Immature natural killer cell (primary cell): ENCODE data around the gene PROX1. TPM values are rescaled to one million over a fixed set of nuclear protein-coding genes. Genes with fewer than 3 reads are reported as not detected.

Source experiments
- DNase-seq, 3 donors: peaks; one replicate each; pipeline ENCODE4 v3.0.0; 2022; ENCODE audit warnings: mixed read lengths in 1 of 3
- H3K27ac Mint-ChIP-seq, 6 donors: one replicate each; pipeline ENCODE4 v1.8.0; 2020; ENCODE audit warnings: mixed read lengths in 6 of 6, mild to moderate bottlenecking in 5 of 6, inconsistent platforms in 4 of 6, moderate library complexity in 3 of 6
- H3K27me3 Mint-ChIP-seq, 3 donors: one replicate each; pipeline ENCODE4 v1.8.0; 2020 to 2021; ENCODE audit warnings: low read depth in 3 of 3, mild to moderate bottlenecking in 3 of 3, mixed read lengths in 3 of 3, moderate library complexity in 3 of 3, inconsistent platforms in 1 of 3
- H3K36me3 Mint-ChIP-seq, 3 donors: one replicate each; pipeline ENCODE4 v1.8.0; 2020; ENCODE audit warnings: mixed read lengths in 3 of 3, inconsistent platforms in 2 of 3, mild to moderate bottlenecking in 2 of 3
- H3K4me1 Mint-ChIP-seq, 2 donors: one replicate each; pipeline ENCODE4 v1.8.0; 2020; ENCODE audit warnings: inconsistent platforms in 2 of 2, mild to moderate bottlenecking in 2 of 2, mixed read lengths in 2 of 2, moderate library complexity in 1 of 2
- H3K4me3 Mint-ChIP-seq, 5 donors: one replicate each; pipeline ENCODE4 v1.8.0; 2020; ENCODE audit warnings: mild to moderate bottlenecking in 5 of 5, mixed read lengths in 5 of 5, inconsistent platforms in 3 of 5, moderate library complexity in 3 of 5
- H3K9me3 Mint-ChIP-seq, 6 donors: one replicate each; pipeline ENCODE4 v1.8.0; 2020; ENCODE audit warnings: mild to moderate bottlenecking in 6 of 6, mixed read lengths in 6 of 6, inconsistent platforms in 4 of 6, moderate library complexity in 3 of 6
- polyA plus RNA-seq, 3 donors: library from polyadenylated mRNA; unstranded; fragments of 300-500 nt; fragmentation: Illumina TruSeq; gene quantifications; one replicate each; pipeline ENCODE4 v1.2.3, GENCODE V29; 2021

Gene PROX1
- polyA plus RNA-seq, 3 donors from 2014 or later: not detected

DNA sequence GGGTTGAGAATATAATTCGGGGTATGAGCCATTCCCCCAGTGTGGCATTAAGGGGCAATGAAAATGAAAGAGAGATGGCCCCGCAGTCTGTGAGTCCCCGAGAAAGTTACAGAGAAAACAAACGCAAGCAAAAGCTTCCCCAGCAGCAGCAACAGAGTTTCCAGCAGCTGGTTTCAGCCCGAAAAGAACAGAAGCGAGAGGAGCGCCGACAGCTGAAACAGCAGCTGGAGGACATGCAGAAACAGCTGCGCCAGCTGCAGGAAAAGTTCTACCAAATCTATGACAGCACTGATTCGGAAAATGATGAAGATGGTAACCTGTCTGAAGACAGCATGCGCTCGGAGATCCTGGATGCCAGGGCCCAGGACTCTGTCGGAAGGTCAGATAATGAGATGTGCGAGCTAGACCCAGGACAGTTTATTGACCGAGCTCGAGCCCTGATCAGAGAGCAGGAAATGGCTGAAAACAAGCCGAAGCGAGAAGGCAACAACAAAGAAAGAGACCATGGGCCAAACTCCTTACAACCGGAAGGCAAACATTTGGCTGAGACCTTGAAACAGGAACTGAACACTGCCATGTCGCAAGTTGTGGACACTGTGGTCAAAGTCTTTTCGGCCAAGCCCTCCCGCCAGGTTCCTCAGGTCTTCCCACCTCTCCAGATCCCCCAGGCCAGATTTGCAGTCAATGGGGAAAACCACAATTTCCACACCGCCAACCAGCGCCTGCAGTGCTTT, 9.4 kb downstream of the PROX1 start:
- no peak for DNase-seq
- no peaks in the 10 kb centered on the region for H3K4me1 Mint-ChIP-seq
- no peaks in the 10 kb centered on the region for H3K36me3 Mint-ChIP-seq
- no peak overlapping the region for H3K27ac Mint-ChIP-seq
- peaks cover 0 to 7% (median 5%) of the 10 kb centered on the region in 3 donors for H3K27me3 Mint-ChIP-seq
- H3K4me3 Mint-ChIP-seq: no peak overlapping the region
- peaks cover 0 to 2% (median 0%) of the 10 kb centered on the region in 6 donors for H3K9me3 Mint-ChIP-seq

DNA sequence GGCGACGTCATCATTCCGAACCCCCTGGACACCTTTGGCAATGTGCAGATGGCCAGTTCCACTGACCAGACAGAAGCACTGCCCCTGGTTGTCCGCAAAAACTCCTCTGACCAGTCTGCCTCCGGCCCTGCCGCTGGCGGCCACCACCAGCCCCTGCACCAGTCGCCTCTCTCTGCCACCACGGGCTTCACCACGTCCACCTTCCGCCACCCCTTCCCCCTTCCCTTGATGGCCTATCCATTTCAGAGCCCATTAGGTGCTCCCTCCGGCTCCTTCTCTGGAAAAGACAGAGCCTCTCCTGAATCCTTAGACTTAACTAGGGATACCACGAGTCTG, 10.0 kb downstream of the PROX1 start:
- Mint-ChIP-seq H3K36me3 (no peaks in the 10 kb centered on the region), H3K27me3 (peaks cover 0 to 7% (median 4%) of the 10 kb centered on the region in 3 donors), H3K4me1 (no peaks in the 10 kb centered on the region), H3K4me3 (no peak overlapping the region), H3K27ac (no peak overlapping the region), H3K9me3 (peaks cover 0 to 2% (median 0%) of the 10 kb centered on the region in 6 donors)
- no peak for DNase-seq

DNA sequence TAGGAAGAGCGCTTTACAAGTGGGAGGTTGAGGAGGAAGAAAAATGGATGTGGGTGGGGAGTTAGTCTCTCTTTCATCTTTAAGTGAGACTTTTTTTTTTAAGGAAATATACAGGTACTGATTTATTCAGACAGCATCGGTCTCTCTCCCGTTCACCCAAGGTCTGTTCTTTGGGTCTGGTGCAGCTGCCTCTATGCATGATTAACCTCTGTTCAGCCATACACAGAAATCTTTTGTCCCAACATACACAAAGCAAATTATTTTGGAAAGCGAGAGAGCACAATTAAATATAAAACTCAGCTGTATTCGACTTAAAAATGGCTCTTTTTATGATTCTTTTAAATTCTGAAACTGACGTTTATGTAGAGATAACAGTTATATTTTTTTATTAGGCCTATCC, 11.0 kb downstream of the PROX1 start:
- peaks cover 0 to 2% (median 0%) of the 10 kb centered on the region in 6 donors for H3K9me3 Mint-ChIP-seq
- no peaks in the 10 kb centered on the region for H3K4me1 Mint-ChIP-seq
- H3K36me3 Mint-ChIP-seq: no peaks in the 10 kb centered on the region
- peaks cover 0 to 8% (median 0%) of the 10 kb centered on the region in 3 donors for H3K27me3 Mint-ChIP-seq
- DNase-seq: no peak
- H3K27ac Mint-ChIP-seq: no peak overlapping the region
- H3K4me3 Mint-ChIP-seq: no peak overlapping the region

- H3K4me3 Mint-ChIP-seq: no peak overlapping the region
- DNase-seq: no peak
- H3K4me1 Mint-ChIP-seq: no peaks in the 10 kb centered on the region
- H3K27me3 Mint-ChIP-seq: peaks cover 0 to 7% (median 0%) of the 10 kb centered on the region in 3 donors
- H3K9me3 Mint-ChIP-seq: peaks cover 0 to 2% (median 0%) of the 10 kb centered on the region in 6 donors
- H3K36me3 Mint-ChIP-seq: no peaks in the 10 kb centered on the region
- no peak overlapping the region for H3K27ac Mint-ChIP-seq
These were observed 12.0 kb downstream of the PROX1 start for GRCh38 chr1:213999732-214000131.

GRCh38 chr1:214002060-214002459, 14.3 kb downstream of the PROX1 start:
- H3K9me3 Mint-ChIP-seq: peaks cover 0 to 3% (median 0%) of the 10 kb centered on the region in 6 donors
- no peak overlapping the region for H3K27ac Mint-ChIP-seq
- H3K27me3 Mint-ChIP-seq: peaks cover 0 to 7% (median 2%) of the 10 kb centered on the region in 3 donors
- H3K4me3 Mint-ChIP-seq: no peak overlapping the region
- H3K4me1 Mint-ChIP-seq: no peaks in the 10 kb centered on the region
- H3K36me3 Mint-ChIP-seq: no peaks in the 10 kb centered on the region
- DNase-seq: no peak

GRCh38 chr1:214002472-214002871, 14.7 kb downstream of the PROX1 start:
- H3K27ac Mint-ChIP-seq: no peak overlapping the region
- H3K27me3 Mint-ChIP-seq: peaks cover 0 to 7% (median 2%) of the 10 kb centered on the region in 3 donors
- no peak for DNase-seq
- no peak overlapping the region for H3K4me3 Mint-ChIP-seq
- H3K4me1 Mint-ChIP-seq: no peaks in the 10 kb centered on the region
- H3K9me3 Mint-ChIP-seq: peaks cover 0 to 3% (median 0%) of the 10 kb centered on the region in 6 donors
- no peaks in the 10 kb centered on the region for H3K36me3 Mint-ChIP-seq

DNA sequence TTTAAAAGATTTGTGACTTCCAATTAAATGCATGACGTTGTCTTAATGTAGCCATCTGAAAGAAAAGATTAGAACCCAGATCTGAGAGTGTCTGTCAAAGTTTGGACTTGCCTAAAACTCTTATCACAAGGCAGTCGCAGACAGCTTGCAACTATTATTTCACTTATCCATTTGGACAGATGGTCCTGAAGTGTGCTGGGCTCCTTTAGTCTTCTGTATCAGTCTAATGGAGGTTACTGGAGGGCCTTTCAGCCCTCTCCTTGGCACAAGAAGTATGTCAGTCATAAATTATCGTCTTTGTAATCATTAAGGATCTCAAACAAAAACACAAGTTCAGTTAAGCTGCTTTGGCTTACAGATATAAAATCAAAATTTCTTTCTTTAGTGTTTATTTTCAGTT, 15.5 kb downstream of the PROX1 start:
- no peak overlapping the region for H3K4me3 Mint-ChIP-seq
- H3K36me3 Mint-ChIP-seq: no peaks in the 10 kb centered on the region
- no peaks in the 10 kb centered on the region for H3K4me1 Mint-ChIP-seq
- no peak for DNase-seq
- H3K9me3 Mint-ChIP-seq: peaks cover 0 to 3% (median 0%) of the 10 kb centered on the region in 6 donors
- no peak overlapping the region for H3K27ac Mint-ChIP-seq
- H3K27me3 Mint-ChIP-seq: peaks cover 0 to 7% (median 3%) of the 10 kb centered on the region in 3 donors

DNA sequence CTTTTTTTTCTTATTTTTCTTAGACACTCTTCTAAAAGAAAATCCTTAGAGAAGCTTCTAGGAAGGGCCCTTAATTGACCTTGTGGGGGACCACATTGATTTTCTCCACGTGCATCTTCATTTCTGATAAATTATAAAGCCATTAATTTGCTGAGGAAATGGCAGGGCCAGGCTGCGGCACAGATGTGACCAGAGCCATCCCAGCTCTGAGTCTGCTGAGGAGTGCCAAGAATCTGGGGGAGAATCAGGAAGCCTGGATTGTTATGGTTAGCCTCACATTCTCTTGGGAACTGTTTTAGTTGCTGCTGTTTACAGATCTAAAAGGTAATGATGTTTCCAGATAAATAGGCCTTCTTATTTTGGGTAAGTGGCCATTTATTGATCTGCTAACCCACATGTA, 16.2 kb downstream of the PROX1 start:
- peaks cover 0 to 3% (median 0%) of the 10 kb centered on the region in 6 donors for H3K9me3 Mint-ChIP-seq
- H3K4me1 Mint-ChIP-seq: no peaks in the 10 kb centered on the region
- H3K36me3 Mint-ChIP-seq: no peaks in the 10 kb centered on the region
- H3K27me3 Mint-ChIP-seq: peaks cover 0 to 7% (median 4%) of the 10 kb centered on the region in 3 donors
- no peak overlapping the region for H3K4me3 Mint-ChIP-seq
- no peak overlapping the region for H3K27ac Mint-ChIP-seq
- no peak for DNase-seq

DNA sequence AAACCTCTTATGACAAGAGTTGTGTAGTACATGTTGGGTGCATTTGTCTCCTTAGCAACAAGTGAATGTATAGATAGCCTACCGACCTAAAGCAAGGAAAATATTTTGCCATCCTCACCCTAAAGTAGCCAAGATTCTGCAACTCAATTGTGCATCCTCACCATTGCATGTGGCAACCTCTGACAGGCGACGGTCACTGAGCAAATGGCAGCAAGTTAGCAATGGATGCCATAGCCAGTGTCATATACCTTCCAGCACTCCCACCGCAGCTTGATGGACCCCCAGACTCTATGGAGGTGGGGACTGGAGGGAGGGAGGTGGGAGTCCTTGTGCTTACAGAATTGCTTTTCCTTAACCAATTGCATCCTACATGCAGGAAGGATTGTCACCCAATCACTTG, 17.0 kb downstream of the PROX1 start:
- Mint-ChIP-seq H3K4me3 (no peak overlapping the region), H3K9me3 (peaks cover 0 to 3% (median 0%) of the 10 kb centered on the region in 6 donors), H3K4me1 (no peaks in the 10 kb centered on the region), H3K36me3 (no peaks in the 10 kb centered on the region), H3K27ac (no peak overlapping the region), H3K27me3 (peaks cover 0 to 6% (median 4%) of the 10 kb centered on the region in 3 donors)
- no peak for DNase-seq

DNA sequence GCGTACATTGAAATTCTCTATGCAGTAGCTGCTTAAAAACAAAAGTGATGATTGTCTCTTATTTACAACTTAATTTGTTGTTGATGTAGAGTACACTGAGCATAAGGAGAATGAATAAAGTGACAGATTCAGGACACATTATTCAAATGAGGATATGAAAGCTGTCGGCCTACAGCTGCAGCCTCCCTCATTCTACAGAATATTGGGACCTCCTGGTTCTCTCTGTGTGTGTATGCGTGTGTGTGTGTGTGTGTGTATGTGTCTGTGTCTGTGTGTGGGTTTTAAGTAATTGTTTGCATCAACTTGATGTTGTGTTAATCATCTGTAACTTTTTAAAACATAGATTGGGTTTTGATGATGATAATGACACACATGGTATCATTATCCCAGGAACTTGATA, 17.9 kb downstream of the PROX1 start:
- Mint-ChIP-seq H3K36me3 (no peaks in the 10 kb centered on the region), H3K27ac (no peak overlapping the region), H3K9me3 (peaks cover 0 to 6% (median 0%) of the 10 kb centered on the region in 6 donors), H3K4me3 (no peak overlapping the region), H3K4me1 (no peaks in the 10 kb centered on the region), H3K27me3 (peaks cover 0 to 7% (median 3%) of the 10 kb centered on the region in 3 donors)
- DNase-seq: no peak

DNA sequence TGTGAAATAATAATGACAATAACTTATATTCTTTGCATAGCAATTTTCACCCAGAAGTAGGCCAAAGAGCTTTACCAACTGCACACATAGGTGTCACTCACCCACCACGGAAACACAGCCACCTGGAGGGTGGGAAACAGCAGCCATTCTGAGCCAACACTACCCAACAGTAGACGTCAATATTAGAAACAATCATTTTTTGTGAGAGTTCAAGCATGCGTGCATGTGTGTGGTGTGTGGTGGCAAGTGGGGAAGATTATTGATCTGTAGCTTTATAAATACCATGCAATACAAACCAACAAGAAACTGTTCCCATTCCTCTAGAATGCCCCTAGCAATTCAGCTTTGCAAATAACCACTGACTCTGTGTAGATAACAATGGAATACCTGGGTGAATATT, 19.1 kb downstream of the PROX1 start:
- no peak for DNase-seq
- H3K9me3 Mint-ChIP-seq: peaks cover 0 to 6% (median 0%) of the 10 kb centered on the region in 6 donors
- H3K4me1 Mint-ChIP-seq: no peaks in the 10 kb centered on the region
- no peak overlapping the region for H3K27ac Mint-ChIP-seq
- no peak overlapping the region for H3K4me3 Mint-ChIP-seq
- no peaks in the 10 kb centered on the region for H3K36me3 Mint-ChIP-seq
- H3K27me3 Mint-ChIP-seq: peaks cover 2 to 7% (median 3%) of the 10 kb centered on the region in 3 donors

DNA sequence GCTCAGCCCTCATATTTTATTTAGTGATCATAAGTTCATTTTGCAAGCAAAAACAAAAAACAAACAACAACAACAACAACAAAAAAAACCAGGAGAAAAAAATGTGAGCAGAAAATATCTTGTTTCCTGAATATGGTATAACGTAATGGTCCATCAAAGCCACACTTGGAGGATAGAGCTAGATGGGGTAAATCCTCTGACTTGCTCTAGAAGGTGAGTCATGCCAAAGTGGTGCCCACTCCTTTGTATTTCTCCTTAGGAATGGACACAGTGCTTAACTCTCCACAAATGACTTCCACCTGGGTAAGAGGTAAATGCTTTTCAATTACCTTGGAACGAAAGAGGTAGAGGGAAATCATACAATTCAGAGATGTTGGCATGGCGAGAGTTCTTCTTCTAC, 20.6 kb downstream of the PROX1 start:
- H3K4me1 Mint-ChIP-seq: no peaks in the 10 kb centered on the region
- no peaks in the 10 kb centered on the region for H3K36me3 Mint-ChIP-seq
- no peak for DNase-seq
- H3K9me3 Mint-ChIP-seq: peaks cover 0 to 6% (median 0%) of the 10 kb centered on the region in 6 donors
- no peak overlapping the region for H3K27ac Mint-ChIP-seq
- no peak overlapping the region for H3K4me3 Mint-ChIP-seq
- peaks cover 2 to 9% (median 7%) of the 10 kb centered on the region in 3 donors for H3K27me3 Mint-ChIP-seq

- no peak overlapping the region for H3K27ac Mint-ChIP-seq
- H3K4me1 Mint-ChIP-seq: no peaks in the 10 kb centered on the region
- H3K27me3 Mint-ChIP-seq: peaks cover 4 to 9% (median 7%) of the 10 kb centered on the region in 3 donors
- peaks cover 0 to 6% (median 0%) of the 10 kb centered on the region in 6 donors for H3K9me3 Mint-ChIP-seq
- no peak for DNase-seq
- no peaks in the 10 kb centered on the region for H3K36me3 Mint-ChIP-seq
- H3K4me3 Mint-ChIP-seq: no peak overlapping the region
These were observed 21.1 kb downstream of the PROX1 start for GRCh38 chr1:214008791-214009422.

DNA sequence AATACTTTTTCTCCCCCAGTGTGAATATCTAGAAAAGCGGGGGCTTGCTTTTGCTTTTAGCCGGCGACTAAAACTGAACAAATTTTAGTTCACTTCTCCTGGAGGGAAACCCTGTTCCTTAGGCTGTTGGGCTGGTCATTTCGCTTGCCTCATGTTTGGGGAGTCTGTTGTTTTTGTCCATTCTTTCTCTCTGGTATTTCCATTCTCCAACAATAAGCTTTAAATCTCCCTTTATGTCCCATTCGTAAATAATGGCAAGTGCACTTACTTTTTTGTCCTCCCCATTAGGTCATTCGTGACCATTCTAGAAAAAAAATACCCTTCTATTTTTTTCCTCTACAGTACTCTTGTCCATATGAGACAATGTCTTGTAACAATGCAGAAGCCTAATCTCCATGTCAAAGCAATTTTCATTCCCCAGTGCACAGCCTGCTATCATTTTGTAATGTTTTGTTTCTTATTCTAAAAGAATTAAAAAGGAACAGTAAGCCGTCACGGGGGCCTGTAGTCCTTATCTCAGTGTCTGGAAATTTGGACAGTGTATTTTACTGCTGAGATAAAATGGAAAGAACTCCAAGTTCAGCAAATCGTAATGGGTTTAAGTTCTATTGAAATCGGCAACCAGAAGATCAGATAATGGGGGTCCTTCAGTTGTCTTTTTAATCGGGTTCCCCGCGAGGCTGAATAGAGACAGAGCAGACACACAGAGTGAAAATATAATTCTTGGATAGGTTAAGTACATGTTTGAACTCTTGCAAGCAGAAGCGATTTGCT, 21.8 kb downstream of the PROX1 start:
- Mint-ChIP-seq H3K4me3 (no peak overlapping the region), H3K27me3 (peaks cover 4 to 10% (median 7%) of the 10 kb centered on the region in 3 donors), H3K9me3 (peaks cover 0 to 6% (median 0%) of the 10 kb centered on the region in 6 donors), H3K27ac (no peak overlapping the region), H3K4me1 (no peaks in the 10 kb centered on the region), H3K36me3 (no peaks in the 10 kb centered on the region)
- no peak for DNase-seq
